CD4-positive, alpha-beta T cell treated with Interferon alpha-2 for 1 hour (primary cell): Measurements from ENCODE around the gene PSTPIP1.

Source experiments
- DNase-seq, 2 donors: peaks; one replicate each; pipeline ENCODE4 v3.0.0-alpha.2; 2020 to 2022

Gene PSTPIP1

DNA sequence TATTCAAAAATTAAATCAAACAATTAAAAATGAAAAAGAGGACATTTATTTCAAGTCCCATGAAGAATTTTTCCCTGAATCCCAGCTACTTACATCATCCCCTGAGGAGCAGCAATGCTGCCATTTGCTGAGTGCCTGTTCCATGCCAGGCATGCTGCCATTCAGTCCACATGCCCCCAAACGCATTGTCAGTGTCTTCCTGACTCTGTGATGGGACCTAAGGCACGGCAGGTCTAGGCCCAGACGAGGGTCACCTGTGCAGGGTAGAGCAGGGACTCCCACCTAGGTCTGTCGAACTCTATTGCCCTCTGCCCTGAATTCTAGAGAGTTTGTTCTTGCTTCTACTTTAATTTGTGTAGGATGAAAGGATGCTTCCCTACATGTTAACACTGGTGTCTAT lies 7.0 kb downstream of the PSTPIP1 start:
- DNase-seq, result no peak

DNA sequence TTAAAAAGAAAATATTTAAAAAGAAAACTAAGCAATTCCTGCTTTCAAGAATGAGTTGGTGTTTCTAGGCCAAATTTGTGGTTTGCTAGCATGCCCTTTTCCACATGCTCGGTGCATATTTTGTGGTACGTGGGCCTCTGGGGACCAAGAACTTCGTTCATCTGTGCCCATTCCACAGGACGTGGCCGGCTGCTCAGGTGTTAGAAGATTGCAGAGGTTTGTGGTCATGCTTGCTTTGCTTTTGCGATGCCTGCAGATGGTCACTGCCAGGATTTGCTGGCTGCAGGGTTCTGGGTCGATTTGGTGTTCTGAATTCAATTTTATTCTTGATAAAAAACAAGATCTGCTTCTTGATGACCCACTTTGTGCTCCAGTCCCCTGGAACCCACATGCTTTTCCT lies 7.5 kb downstream of the PSTPIP1 start:
- no peak for DNase-seq

DNA sequence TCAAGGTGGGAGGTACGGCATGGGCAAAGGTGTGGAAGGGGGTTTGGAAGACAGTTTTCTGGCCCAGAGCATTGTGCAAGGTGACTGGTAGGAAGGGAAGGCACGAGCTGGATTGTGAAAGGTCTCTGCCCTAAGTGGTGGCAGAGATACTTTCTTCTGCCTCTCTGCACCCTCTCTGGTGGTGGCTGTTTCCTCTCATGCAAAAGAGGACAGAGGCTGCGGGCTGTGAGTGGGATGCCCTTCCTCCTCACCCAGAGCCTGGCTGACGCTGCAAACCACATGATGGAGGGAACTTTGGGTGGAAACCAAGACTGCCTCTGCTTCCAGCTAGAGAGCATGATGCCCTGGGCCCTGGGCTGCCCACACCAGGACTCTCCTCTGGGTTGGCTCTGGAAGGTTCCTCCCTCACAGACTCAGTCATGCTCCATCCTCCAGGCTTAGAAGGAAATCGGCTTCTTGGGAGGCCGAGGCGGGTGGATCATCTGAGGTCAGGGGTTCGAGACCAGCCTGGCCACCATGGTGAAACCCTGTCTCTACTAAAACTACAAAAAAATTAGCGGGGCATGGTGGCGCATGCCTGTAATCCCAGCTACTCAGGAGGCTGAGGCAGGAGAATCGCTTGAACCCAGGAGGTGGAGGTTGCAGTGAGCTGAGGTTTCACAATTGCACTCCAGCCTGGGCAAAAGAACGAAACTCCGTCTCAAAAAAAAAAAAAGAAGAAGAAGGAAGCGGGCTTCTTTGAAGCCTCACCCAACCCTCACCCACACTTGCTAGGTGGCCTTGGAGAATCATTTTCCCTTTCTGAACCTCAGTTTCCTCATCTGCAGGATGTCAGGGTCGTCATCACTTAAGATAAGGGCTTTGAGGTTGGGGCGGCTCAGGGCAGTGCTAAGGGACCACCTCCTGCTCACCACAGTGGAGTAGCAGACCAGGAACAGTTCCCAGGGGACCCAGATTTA lies 8.3 kb downstream of the PSTPIP1 start:
- peak; percentile 59 to 76 for DNase-seq

DNA sequence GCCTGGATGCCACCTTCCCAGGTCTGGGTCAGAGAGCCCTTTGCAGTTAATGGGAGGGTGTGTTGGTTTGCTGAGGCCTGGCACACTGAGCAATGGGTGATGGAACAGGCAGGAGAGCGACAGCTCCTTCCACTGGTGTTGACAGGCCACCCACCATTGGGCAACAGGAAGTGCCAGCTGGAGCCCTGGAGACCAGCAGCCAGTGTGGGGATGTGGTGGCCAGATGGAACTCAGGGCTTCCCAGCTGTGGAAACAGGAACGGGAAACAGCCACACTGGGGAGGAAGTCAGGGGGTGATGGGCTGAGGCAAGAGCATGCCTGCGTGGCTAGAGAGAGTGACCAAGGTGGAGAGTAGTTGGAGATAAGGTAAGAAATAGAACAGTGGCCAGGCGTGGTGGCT lies 9.3 kb downstream of the PSTPIP1 start:
- DNase-seq, result peak; percentile 28 to 51

DNA sequence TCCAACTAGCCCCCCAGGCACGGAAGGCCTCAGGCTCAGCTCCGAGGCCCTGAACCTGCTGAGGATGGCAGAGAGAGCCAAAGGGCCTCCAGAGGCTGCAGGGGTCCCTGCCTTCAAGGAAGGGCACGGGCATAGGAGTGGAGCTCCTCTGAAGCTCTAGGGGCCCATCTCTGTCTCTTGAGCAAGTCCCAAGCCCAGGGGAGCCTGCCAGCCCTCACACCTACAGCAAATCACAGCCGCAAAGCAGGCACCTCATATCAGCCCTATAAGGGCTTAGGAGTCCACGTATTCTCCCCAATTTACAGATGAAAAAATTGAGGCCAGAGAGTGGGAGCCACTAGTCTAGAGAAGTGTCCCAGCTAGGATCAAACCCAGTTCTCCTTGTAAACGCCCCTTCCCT lies 14.2 kb downstream of the PSTPIP1 start:
- DNase-seq, result no peak

GRCh38 chr15:77009646-77010311 lies 14.9 kb downstream of the PSTPIP1 start:
- DNase-seq, result no peak

DNA sequence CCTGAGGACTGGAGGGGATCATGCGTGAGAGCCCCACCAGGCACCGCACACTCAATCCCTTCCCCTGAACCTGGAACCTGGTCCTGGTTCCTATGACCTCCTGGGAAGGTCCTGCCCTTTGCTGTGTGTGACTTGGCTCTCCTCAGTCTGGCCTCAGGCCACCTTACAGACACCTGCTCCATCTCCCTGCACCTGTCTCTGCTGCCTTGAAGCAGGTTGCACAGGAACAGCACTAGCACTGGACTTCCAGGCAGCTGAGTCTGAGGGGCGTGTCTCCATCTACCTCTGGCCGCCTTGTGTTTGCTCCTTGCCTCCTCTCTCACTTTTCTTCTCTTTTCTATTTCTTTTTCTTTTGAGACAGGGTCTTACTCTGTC lies 15.4 kb downstream of the PSTPIP1 start:
- DNase-seq, result no peak

DNA sequence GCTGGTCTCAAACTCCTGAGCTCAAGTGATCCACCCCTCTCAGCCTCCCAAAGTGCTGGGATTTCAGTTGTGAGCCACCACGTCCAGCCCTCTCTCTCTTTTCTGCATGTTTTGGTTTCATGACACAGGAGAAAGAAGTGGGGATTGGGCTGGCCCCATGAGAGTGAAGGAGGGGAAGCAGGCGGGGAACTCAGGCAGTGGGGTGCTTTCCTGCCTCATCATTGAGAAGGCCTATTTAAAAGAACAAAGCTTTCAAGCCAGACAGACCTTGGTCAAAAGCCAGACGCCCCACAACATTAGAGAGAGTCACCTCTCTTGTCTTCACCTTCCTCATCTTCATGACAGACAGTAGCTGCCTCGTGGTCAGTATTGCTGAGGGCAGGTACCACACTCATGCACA lies 15.9 kb downstream of the PSTPIP1 start:
- DNase-seq, result peak in 1 of 2 donors; percentile 39

DNA sequence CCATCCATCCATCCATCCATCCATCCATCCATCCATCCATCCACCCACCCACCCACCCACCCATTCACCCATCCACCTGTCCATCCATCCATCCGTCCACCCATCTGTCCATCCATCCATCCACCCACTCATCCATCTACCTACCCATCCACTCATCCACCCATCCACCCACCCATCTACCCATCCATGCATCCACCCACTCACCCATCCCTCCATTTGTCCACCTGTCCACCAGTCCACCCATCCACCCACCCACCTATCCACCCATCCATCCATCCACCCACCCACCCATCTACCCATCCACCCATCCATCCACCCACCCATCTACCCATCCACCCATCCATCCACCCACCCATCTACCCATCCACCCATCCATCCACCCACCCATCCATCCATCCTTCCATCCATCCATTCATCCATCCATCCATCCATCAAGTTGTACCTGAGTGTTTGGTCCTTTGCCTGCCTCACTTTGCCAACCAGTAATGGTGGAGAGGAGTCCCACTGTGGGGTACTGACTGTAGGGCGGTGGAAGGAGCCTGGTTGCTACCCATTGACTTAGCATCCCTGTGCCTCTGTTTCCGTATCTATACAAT lies 17.3 kb downstream of the PSTPIP1 start:
- no peak for DNase-seq

GRCh38 chr15:77012868-77013267 lies 17.9 kb downstream of the PSTPIP1 start:
- peak in 1 of 2 donors; percentile 60 for DNase-seq

DNA sequence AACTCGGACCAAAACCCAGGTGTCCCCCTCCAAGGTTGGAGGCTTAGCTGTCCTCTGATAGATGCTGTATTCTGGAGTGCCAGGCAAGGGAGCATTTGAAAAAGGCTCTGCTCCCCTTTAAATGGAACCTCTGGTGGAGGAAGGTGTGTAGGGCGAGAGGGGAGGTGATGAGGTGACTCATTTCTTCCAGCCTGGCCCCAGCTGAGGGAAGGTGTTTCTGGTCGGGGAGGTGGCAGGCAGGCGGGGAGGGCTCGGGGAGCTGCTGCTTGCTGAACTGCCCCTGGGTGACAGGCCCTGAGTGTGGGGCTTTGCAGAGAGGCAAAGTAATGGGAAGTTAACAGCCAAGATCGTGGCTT lies 18.8 kb downstream of the PSTPIP1 start:
- DNase-seq, result peak; percentile 70 to 84

GRCh38 chr15:77014132-77015081 lies 19.5 kb downstream of the PSTPIP1 start:
- DNase-seq, result peak; percentile 42 to 54

- no peak for DNase-seq
Observed at GRCh38 chr15:77015646-77016320, 20.9 kb downstream of the PSTPIP1 start.

DNA sequence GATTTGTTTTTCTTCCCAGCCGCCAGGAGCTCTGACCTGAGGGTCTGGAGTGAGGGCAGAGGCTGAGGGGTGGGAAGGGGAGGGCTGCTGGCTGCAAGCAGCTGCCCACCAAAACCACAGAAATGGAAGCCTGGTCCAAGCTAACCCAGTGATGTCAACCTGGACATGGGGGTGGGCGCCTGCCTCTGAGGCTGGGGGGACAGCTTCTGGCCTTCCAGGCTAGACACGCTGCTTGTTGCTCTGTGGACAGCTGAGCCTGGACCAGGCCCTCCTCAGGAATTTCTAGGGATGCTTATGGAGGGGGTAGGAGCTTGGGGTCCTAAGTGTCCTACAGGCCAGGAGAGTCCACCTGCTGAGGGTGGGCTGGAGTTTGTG lies 21.4 kb downstream of the PSTPIP1 start:
- no peak for DNase-seq

DNA sequence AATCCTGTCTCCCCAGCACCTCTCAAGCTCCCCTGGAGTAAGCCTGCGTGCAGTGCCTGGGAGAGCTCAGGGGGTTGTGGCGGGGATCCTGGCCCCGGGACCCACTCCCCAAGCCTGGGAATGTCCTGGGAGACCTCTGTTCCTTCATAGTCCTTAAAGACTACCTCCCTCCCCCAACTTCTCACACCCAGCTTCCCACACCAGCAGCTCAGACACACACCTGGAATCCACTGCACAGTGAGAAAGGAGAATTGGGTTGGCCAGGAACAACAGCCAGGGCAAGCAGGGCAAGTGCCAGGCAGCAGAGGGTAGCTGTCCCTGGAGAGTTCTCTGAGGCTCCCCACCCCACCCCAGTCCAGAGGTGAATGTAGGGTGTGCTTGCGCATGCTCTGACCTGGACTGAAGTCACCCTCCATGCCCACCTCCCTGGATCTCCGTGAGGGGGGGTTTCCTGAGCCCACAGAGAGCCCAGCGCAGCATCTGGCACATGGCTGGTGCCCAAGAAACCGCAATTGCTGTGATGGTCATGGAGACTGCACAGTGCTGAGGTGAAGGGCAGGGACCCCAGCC lies 22.2 kb downstream of the PSTPIP1 start:
- no peak for DNase-seq

DNA sequence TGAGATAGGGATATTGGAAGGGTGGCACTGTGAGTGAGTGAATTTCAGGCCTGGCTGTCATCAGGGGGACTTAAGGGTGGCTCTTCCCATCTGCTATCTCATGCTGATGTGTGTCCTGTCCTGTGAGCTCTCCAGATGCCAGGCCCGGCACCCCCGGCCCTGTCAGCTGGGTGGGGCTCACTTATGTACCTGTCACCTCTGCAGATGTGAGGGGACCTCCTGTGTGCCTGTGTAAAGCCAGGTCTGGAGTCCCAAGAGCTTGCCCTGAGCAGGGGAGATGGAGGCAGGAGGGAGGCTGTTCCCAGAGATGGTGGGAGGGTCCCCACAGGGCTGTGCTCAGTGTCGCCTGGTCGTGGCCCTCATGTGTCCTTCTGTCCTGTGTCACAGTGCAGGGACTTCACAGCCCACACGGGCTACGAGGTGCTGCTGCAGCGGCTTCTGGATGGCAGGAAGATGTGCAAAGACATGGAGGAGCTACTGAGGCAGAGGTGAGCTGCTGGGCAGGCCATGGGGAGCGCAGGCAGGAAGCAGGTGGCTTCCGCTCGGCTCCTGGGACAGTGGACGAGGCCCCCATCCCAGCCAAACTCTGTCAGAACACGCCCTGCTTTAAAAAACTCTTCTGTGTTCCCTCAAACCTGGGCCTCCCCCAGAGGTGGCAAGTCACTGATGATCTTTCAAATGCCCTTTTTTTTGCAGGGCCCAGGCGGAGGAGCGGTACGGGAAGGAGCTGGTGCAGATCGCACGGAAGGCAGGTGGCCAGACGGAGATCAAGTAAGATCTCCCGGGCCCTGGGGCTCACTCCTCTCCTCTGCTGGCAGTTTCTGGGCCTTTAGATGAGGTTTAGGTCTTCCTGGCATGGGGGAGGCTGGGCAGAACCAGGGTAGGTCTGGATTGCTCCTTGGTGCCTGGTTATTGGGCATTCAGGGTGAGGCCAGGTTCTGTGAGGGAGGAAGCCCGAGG lies 23.1 kb downstream of the PSTPIP1 start:
- DNase-seq, result no peak

GRCh38 chr15:77018796-77019505 lies 24.0 kb downstream of the PSTPIP1 start:
- no peak for DNase-seq

DNA sequence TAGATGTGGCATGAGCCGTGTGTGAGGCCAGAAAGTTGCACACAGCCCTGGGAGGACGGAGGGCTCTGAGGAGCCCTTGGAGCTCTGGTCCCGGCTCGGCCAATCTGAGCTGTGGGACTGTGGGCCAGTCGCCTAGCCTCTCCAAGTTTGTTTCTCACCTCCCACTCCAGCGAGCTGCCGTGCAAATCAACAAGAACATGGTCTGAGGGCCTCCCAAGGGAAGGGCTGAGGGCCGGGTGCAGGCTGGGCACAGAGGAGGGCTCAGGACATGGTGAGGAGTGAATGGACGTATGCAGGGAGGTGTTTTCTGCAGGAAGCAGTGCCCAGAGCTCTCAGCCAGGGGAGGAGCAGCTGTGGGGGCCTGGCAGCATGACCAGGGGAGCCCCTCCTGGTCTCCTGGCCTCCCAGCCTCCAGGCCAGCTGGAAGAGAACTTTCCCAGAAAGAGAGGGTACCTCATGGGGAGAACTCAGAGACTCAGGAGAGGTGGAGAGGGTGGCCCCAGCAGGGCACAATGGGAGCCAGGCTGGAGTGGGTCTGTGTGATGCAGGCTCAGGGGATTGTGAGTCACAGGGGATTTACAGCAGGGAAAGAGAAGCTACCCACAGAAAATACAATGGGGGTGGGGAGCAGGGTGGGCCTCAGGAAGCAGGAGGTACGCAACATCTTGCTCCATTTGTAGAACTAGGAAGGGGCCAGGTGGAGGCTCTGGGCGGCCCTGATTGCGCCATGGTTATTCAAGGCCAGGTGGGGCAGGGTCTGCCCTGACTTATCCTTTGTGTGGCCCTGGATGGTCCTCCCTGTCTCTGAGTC lies 24.8 kb downstream of the PSTPIP1 start:
- no peak for DNase-seq
